SW 1271 (cell line): ENCODE measurements around the gene ACVR1B.

Experiments used
- DNase-seq, 2 experiments: peaks; one replicate each; lab custom pipeline; 2025; lab: John Stamatoyannopoulos, UW

The ACVR1B gene

DNA sequence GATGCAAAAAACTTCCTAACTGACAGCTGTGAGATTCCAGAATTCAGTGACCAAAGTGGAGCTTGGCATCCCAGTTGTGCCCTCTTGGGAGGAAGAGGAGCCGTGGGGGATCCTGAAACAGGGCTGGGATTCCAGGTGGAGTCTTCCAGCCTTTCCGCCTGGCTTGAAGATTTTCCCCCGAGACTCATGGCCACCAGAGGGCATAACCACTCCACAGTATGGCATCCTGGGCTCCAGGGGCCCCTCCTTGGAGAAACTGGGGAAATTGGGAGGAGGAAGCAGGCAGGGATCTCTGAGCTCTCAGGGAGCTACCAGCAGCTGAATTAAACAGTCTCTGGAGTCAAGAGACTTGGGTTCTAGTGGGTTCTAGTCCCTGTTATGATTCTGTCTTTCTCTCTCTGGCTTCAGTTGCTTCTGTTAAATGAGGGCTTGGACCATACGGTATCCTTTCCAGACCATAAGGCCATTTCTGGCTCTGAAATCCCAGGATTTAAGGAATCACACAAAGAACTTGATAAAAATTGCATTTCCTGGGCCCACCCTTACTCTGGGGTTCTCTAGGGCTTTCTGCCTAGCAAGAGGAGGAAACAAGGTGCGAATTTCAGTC, 52.6 kb downstream of the ACVR1B start:
- DNase-seq: peak; percentile 20 to 36

DNA sequence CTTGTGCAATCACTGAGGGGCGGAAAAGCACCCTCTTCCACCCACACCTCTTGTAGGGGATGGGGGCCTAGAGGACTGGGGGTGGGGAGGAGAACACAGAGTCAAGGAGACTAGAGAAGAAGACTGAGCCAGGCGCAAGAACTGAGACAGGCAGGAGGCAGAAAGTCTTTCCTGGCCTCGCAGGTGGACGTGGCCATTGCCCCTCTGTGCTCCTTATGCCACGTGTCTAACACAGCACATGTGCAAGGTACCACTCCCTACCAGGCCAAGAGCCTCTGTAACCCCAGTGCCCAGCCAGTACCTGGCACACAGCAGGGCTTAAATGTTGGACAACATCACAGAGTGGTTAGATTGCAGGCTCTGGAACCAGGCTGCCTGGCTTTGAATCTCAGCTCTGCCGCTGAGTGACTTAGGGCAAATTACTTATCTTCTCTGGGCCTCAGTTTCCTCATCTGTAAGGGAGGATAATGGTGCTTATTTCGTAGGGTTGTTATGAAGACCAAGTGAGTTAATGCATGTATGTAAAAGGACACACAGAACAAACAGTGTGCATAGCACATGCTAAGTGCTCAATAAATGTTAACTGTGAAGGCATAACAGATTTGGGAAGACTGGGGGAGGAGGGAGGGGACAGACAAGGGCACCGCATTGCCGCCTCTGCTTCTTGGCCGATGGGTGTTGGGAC, 53.9 kb downstream of the ACVR1B start:
- DNase-seq: no peak

DNA sequence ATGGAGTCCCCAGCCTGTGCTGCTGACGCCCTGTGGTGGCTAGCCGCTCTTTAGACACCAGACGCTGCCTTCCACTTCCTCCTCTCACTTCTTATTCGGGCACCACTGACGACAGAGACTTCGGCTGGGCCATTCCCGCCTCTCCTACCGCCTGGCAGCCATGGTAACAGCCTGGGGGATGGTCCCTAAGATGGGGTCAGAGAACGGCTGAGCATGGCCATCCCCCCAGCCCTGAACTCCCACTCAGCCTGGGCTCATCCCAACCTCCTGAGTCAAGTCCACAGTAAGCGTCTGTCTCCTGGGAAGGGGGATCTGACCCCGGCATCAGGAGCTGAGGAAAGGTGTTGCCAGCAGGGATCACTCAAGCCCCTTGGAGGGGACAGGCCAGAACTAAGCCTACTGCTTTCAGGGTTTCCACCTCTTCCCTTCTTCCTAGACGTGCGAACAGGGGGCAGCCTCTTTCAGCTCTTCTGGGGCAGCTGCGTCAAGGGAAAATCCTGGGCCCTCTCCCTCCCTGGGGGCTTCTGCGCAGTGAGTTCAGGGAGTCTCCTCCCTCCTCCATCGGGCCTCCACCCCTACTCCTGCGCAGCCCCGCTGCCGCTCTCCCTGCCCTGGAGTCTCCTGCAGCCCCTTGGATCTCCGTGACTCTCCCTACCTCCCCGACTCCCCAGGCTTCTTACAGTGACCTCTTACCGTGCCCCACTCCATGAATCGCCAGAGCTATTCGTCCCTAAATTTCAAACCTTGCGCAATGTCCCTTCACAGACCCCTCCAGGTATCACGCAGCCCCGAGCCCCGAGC, 54.6 kb downstream of the ACVR1B start:
- DNase-seq: no peak

DNA sequence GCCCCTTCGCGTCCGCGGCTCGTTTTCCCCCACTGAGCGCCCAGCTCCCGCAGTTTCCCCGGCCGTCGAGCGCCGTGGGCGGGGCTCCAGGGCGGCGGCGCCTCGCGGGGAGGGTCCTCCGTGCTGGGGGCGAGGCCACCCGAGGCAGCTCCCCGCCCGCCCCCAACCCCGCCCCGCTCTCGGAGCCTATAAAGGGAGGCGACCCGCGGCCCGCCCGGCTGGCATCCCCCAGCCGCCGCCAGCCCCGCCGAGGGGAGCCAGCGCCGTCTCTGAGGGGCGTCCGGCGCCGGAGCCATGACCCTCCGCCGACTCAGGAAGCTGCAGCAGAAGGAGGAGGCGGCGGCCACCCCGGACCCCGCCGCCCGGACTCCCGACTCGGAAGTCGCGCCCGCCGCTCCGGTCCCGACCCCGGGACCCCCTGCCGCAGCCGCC, 55.2 kb downstream of the ACVR1B start, which contains the start of gene TAMALIN:
TAMALIN (plus strand) TSS at position 221 of the 432 bp plus-strand sequence; CDS start at position 295, 74 bp downstream.
- no peak for DNase-seq

DNA sequence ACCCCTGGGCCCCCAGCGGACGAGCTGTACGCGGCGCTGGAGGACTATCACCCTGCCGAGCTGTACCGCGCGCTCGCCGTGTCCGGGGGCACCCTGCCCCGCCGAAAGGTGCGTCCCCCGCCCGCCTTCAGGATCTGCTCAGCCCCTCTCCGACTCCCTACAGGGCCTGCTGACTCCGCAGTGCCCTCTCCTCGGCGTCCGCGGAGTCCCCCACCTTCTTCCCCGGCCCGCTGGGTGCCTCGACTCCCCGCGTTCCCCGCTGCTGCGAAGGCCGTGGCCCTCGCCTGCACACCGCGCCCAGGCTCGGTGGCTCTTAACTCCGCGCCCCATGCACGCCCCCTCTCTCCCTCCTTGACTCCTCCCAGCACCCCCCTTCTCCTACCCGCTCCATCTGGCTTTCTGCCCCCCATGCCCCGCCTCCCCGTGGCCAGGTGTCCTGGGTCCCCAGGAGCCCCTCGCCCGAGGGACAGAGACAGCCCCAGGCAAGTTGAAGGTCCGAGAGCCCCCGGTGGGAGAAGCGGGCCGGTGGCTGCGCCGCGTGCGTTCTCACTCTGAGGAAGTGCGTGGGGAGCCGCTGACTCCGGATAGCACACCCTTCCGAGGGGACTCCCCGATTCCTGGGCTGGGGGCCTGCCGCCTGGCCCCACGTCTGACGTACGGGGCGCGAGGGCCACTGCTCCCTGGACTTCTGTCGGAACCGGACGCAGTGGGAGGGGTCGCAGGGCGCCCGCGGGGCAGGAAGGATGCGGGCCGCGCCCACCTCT, 55.8 kb downstream of the ACVR1B start:
- no peak for DNase-seq

DNA sequence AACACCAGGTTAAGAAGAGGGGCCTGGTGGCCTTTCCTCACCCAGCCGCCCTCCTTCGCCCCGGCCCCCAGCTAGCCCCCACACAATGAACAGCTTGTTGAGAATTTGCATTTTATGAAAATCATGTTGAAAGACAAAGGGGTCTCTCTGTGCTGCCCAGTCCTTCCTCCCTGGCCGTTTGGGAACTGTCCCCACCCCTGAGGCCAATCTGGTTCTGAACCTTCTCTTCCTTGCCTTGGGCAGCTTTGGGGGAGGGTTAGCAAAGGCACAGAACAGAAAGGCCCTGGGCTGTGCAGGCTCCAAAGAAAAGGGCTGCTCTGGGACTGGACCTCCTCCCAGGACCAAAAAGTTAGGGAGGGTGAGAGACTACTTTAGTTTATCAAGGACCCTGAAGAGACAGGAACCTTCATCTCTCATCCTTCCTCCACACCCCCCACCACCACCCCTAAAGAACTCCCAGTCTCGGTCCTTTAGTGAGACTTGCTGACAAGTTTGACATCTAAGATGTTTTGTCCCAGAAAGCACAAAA, 56.5 kb downstream of the ACVR1B start:
- no peak for DNase-seq

DNA sequence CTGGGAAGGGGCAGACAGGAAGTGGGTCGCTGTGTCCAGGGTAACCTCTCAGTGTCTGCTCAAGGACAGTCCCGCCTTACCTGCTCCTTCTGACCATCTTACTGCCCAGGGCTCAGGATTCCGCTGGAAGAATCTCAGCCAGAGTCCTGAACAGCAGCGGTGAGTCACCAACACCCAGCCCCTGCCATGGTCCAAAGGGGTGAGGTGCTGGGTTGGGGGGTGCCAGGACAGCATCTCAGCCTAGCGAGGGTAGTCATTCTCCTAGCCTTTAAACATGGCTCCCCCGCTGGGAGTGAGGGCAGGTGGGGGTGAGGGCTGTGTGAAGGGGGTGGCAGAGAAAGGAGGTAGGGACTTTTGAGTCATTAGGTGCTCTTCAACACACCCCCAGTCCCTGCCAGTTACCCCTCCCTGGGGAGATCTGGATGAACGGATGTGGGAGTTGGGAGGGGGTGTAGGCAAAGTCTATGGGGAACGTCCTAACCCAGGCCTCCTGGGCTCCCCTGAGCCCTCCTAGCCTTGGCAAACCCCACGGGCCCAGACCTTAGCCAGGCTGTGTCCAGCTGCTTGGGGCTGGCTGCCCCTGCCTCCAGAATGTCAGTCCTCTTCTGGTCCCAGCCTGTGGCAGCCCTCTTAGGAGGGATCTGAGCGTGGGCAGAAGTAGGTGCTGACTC, 57.7 kb downstream of the ACVR1B start:
- no peak for DNase-seq

DNA sequence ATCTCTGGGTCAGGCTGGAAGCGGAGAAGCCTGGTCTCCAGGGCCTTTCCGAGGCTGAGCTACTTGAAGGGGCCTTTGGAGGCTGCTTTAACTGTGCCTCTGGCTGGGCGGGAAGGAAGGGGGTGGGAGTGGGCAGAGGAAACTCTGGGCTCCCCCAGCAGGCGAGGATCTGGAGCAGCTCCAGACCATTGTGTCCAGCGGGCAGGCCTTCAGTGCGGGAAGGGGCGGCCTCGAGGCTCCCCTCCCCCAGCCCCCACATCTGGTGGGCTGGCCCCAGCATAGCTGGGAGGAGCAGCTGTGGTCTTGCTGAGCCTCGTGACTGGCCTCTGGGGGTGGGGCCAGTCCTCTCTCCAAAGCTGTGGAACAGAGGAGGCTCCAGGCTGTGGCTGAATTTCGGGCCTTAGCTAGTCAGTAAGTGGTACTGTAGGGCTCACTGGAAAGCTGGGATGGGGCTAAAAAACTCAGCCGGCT, 58.7 kb downstream of the ACVR1B start:
- no peak for DNase-seq

DNA sequence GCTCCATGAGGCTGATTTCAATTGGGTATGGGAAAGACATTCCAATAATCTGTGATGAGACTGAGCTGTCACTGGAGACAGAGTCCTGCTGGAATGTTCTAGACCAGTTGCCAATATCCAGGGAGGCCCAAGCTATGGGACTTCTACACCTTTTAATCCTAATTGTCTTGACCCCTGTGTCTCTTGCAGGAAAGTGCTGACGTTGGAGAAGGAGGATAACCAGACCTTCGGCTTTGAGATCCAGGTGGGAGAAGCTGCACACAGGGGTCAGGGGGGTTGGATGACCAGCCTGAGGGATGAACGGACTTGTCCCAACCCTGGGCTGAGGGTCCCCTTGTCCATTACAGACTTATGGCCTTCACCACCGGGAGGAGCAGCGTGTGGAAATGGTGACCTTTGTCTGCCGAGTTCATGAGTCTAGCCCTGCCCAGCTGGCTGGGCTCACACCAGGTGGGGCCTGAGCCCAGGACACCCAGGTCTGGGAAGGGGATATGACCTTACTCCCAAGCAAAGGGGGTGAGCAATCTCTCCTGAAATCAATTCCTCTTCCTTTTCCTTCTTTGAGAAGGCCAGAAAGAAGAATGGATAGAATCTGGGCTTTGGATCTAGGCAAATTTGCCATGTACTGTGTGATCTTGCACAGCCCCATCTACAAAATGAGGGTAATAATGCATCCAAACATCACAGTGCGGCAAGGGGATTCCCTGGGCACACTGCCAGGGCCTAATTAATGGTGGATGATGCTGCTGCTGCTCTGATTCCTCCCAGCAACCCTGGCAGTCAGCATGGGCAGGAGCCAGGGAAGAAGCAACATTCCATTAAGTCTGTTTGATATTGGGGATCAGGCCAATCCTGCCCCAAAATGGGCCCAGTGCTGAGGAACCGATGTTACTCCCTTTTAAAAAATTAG, 59.4 kb downstream of the ACVR1B start:
- no peak for DNase-seq

DNA sequence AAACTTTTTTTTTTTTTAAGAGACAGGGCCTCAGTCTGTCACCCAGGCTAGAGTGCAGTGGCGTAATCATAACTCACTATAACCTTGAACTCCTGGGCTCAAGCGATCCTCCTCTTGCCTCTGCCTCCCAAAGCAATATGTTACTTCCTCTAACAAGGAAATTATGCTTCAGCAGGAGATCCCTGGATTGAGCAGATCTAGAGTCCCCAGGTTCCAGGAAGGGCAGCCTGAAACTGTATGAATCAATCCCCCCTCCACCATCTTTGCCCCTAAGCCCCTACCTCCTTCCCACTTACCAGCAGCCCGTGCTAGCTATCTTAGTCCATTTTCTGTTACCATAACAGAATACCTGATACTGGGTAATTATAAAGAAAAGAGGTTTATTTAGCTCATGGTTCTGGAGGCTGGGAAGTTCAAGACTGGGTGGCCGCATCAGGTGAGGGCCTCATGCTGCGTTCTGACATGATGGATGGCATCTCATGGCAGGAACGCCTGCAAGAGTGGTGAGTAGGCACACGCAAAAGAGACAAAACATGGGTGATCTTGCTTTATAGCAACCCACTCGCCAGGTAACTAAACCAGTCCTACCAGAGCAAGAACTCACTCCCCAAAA, 60.2 kb downstream of the ACVR1B start:
- no peak for DNase-seq

DNA sequence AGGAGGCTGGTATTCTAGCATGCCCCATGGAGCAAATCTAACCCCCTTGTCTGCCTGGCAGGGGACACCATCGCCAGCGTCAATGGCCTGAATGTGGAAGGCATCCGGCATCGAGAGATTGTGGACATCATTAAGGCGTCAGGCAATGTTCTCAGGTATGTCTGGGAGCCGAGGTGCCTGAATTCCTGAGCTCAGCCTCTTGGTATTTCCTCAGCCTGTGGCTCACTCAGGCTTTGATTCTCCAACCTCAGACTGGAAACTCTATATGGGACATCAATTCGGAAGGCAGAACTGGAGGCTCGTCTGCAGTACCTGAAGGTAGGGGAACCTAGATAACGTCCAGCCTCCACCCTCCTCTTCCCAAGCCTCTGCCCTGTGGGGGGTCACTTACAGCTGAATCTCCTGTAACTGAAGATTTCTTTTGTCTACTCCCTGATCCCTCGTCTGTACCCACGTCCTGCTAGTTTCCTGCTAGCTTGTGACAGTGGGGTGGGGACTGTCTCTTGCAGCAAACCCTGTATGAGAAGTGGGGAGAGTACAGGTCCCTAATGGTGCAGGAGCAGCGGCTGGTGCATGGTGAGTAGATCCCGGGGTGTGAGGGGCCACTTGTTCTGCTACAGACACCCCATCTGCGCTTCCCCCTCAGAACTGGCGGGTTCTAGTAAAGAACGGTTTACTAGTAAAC, 62.3 kb downstream of the ACVR1B start:
- DNase-seq: no peak

DNA sequence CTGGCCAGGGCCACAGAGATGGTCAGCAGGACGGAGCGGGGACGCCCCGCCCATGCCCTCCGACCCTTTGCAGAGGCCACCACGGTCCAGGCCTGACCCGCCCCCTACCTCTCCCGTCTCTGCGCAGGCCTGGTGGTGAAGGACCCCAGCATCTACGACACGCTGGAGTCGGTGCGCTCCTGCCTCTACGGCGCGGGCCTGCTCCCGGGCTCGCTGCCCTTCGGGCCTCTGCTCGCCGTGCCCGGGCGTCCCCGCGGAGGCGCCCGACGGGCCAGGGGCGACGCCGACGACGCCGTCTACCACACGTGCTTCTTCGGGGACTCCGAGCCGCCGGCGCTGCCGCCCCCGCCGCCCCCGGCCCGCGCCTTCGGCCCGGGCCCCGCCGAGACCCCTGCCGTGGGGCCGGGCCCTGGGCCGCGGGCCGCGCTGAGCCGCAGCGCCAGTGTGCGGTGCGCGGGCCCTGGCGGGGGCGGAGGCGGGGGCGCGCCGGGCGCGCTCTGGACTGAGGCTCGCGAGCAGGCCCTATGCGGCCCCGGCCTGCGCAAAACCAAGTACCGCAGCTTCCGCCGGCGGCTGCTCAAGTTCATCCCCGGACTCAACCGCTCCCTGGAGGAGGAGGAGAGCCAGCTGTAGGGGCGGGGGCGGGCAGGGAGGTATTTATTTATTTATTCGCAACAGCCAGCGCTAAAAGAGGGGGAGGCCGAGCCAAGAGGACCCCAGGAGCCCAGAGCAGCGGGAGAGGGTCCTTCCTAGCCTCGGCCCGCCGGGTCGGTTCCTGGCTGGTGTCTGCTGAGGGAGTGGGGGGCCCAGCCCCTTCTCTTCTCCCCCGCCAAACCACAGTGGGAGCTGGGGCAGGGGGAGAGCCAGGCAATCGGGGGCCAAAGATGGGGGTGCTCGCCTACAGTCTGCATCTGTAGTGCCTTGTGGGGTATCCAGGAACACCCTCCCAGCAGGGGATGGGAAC, 63.4 kb downstream of the ACVR1B start:
- DNase-seq: no peak

DNA sequence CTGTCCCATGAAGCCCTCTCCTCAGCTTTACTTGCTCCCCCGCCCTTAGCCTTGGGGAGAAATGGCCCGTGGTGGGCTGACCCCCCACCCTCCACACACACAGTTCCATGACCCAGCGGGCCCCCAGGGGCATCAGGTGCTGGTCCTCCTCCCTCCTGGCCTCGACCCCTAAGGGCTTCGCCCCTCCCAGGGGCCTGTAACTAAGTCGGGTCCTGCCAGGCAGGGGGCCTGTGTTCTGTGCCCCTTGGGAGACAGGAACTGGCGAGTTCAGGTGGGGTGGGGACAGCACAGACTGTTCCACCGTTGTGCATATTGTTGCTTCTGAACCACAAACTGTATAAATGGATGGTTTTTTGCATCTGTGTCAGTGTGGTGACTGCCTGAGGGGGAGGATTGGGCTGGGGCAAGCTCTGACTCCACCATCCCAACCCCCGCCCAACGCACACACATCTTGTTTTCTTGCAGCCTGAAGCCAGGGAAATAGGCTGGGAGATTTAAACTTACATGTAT, 64.1 kb downstream of the ACVR1B start:
- DNase-seq: no peak

DNA sequence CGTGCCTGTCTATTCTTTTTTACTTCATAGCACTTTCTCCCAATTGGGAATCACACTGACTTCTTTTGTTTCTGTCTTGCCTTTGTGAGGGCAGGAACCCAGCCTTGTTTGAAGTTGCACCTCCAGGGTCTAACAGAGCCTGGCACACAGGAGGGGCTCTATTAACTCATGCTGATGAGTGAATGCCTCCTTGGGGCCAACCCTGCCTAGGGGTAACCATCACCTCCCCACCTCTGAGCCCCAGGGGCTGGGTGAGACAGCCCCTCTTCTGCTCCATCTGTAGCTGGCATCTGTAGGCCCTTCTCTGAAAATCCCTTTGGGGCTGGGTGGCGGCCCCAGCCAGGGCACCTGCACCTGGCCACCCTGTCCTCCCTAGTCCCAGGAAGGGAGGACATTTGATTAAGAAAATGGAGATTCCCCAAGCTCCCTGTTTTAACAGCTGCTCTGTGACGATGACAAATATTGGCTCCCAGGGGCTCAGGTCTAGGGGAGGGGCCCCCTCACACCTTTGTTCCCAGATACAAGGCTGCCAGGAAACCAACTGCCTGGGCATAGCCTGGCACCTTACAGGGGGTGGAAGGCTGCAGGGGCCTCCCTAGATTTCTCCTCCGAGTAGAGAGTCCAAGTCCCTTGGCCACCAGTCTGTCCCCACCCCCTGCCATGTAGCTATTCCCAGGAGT, 67.1 kb downstream of the ACVR1B start:
- no peak for DNase-seq

DNA sequence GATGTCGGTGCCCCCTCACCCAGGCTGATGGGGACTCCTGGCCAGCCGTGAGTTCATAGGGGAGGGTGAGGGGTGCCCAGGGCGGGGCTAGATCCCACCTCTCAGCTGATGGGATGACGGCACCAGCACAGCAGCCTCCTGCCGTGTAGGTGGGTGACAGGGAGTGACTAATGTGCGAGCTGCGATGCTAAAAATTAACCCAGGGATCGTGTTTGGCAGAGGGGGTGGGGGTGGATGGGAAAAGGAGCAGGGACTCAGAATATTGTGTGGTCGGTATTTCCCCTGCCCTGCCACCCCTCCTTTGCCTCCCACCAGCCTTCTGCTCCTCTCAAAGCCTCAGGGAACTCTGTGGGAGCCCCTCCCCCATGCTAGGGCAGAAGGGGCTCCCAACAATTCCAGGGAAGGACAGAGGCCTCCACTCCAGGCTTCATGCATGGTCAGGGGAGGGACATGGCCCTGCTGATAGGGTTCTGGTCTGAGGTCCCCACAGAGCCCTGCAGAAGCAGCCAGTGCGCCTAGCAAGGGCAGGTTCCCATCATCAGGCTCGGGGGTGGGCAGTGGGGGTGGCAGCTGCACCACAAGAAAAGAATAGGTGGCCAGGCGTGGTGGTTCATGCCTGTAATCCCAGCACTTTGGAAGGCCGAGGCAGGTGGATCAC, 67.7 kb downstream of the ACVR1B start:
- DNase-seq: no peak

DNA sequence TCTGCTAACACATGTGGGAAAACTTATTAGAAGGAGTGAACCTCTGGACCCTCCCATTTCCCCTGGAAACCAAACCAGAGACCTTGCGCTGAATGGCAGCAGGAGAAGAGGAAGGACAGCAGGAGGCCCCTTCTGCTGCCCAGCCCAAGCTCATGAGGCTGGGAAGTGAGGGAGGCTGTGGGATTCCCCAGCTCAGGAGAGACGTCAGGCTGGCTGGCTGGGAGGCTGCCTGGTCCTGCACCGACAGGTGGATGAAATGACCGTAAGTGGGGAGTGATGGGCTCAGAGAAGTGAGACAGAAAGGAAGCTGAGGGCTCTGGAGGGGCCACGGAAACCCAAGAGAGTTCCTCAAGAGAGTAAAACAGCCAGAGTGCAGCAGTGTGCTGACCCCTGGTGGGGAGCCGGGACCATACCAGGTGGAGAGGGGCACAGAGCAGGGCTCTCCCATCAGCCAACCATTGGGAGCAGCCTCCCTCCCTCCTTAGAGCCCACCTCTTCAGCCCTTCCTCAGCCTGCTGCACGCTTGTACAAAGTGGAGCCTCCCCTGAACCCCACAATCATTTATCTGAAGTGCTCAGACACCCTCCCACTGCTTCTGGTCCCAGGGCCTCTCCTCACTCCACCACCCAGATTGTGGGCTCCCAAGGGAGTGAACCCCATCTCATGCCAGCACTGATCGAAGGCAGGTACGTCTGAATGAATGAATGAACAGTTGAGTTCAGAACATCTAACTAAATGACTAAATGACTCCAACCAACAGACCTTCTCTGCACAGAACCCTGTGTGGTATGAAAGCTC, 69.2 kb downstream of the ACVR1B start:
- DNase-seq: peak in 1 of 2 experiments; percentile 36
